ENCODE data around the gene HS2ST1. TPM values are rescaled to one million over a fixed set of nuclear protein-coding genes. Genes with fewer than 3 reads are reported as not detected.

HS2ST1 gene
- total and polyA plus RNA-seq, 2 donors (not counting 3 experiments of a cell fraction or from before 2014, with no cell fraction given), result 5.5 to 31.2 TPM

GRCh38 chr1:86987446-86987845, 73.0 kb downstream of the HS2ST1 start:
- POLR2A ChIA-PET, result no interaction called here
- CTCF ChIA-PET, result no interaction called here
- no TSS peak for BruUV-seq (replicated peaks)
- Histone ChIP-seq H3K36me3 (ENCODE audit: control insufficient read depth in 2 of 2, extremely low read depth in 1 of 2, insufficient read depth in 2 of 2, low read length in 2 of 2) (no peaks in the 10 kb centered on the region), H3K27me3 (ENCODE audit: control insufficient read depth in 2 of 2, insufficient read depth in 2 of 2, low read length in 2 of 2) (no peaks in the 10 kb centered on the region), H3K79me2 (ENCODE audit: control insufficient read depth, insufficient read depth, low read length) (no peaks in the 10 kb centered on the region), H3K9me1 (replicated peaks; ENCODE audit: control insufficient read depth, extremely low read depth, insufficient read depth, low read length) (no peaks in the 10 kb centered on the region), H3K4me2 (ENCODE audit: insufficient read depth, low read length) (no peak overlapping the region), H3K4me1 (ENCODE audit: control insufficient read depth, extremely low read depth, insufficient read depth, low read length) (peaks cover 1% of the 10 kb centered on the region), H3K27ac (ENCODE audit: insufficient read depth, low read depth, low read length) (no peak overlapping the region), H3K4me3 (replicated peaks in 1 of 3; ENCODE audit: insufficient read depth in 1 of 3, low read depth in 1 of 3, low read length in 3 of 3) (no peak overlapping the region), H3K9ac (replicated peaks; ENCODE audit: extremely low read depth, insufficient read depth, low read length) (no peak overlapping the region), H4K20me1 (replicated peaks; ENCODE audit: control insufficient read depth, extremely low read depth, insufficient read depth, low read length) (no peaks in the 10 kb centered on the region), H3K9me3 (replicated peaks; ENCODE audit: control insufficient read depth, insufficient read depth, low read length) (no peaks in the 10 kb centered on the region), H2AFZ (ENCODE audit: low read depth, low read length) (no peak overlapping the region)
- dilution Hi-C loops (cut with MboI; ENCODE audit: extremely low pct_ligation_motif_present, low sequenced_read_pairs), result no loop called here
- DNase-seq (ENCODE audit: low read depth, low spot score), result no peak
- TF ChIP-seq JUN (IDR thresholded peaks at IDR 0.05; ENCODE audit: borderline replicate concordance, insufficient read depth, insufficient read length, low read depth) (no peak), POLR2AphosphoS5 (IDR thresholded peaks at IDR 0.05; ENCODE audit: insufficient read depth, low read depth, low read length) (no peak), MYC (IDR thresholded peaks at IDR 0.05; ENCODE audit: low read depth, low read length) (no peak), FOS (IDR thresholded peaks at IDR 0.05; ENCODE audit: borderline replicate concordance, insufficient read depth, low read length) (no peak), GATA2 (IDR thresholded peaks at IDR 0.05; ENCODE audit: insufficient read depth, insufficient read length, low read depth, low read length) (no peak), EZH2 (IDR thresholded peaks at IDR 0.05; ENCODE audit: borderline replicate concordance, low read depth, low read length, severe bottlenecking) (no peak), POLR2A (IDR thresholded peaks at IDR 0.05; ENCODE audit: low read depth, low read length) (no peak)
- TF ChIP-seq, protein P1, sequence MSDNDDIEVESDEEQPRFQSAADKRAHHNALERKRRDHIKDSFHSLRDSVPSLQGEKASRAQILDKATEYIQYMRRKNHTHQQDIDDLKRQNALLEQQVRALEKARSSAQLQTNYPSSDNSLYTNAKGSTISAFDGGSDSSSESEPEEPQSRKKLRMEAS (IDR thresholded peaks at IDR 0.05; ENCODE audit: insufficient read depth, insufficient read length), result no peak
- TF ChIP-seq, protein P2, sequence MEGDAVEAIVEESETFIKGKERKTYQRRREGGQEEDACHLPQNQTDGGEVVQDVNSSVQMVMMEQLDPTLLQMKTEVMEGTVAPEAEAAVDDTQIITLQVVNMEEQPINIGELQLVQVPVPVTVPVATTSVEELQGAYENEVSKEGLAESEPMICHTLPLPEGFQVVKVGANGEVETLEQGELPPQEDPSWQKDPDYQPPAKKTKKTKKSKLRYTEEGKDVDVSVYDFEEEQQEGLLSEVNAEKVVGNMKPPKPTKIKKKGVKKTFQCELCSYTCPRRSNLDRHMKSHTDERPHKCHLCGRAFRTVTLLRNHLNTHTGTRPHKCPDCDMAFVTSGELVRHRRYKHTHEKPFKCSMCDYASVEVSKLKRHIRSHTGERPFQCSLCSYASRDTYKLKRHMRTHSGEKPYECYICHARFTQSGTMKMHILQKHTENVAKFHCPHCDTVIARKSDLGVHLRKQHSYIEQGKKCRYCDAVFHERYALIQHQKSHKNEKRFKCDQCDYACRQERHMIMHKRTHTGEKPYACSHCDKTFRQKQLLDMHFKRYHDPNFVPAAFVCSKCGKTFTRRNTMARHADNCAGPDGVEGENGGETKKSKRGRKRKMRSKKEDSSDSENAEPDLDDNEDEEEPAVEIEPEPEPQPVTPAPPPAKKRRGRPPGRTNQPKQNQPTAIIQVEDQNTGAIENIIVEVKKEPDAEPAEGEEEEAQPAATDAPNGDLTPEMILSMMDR (IDR thresholded peaks at IDR 0.05; ENCODE audit: extremely low read depth in 1 of 2, insufficient read depth in 1 of 2, low read depth in 1 of 2, low read length in 2 of 2), result no peak
- intact Hi-C loops (cut with micrococcal nuclease), result no loop called here
- no peak for FAIRE-seq
